Hypothalamus (tissue), 51 donors: Measurements from ENCODE around the gene PLXNA4.

Experiments used
- DNase-seq, 51 donors: peaks; one replicate each; lab custom pipeline; 2025; lab: John Stamatoyannopoulos, UW

PLXNA4 gene

DNA sequence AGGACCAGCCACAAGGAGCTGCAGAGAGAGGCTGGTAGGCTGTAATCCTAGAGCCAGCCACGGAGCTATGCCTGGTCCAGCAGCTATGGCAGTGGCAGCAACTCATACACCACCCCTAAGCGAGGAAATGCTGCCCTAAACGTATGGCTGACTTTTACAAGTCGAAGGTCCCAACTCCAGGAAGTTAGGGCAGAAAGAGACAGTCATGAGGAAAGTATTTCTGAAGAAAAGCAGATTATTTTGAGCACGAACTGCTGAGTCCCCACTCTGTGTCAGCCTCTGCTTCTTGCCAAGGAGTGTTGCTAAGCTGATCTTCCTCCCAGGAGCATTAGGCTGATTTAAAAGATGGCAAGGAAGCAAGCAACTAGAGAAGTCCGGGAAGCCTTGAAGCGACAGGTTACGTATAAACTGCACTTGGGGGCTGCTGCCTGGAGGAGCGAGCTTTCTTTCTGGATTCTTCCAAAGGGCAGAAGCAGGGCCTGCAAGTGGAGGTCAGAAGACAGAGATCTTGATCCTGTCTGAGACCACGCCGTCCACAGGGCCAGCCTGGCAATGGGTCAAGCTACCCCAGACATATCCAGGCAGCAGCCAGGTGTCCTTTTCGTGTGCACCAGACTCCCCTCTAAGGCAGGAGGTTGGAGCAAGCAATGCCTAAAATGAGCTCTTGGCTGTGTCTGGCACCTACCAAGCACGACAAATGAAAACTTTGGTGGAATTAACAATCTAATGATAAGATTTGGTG, 39.4 kb downstream of the PLXNA4 start:
- DNase-seq = no peak

DNA sequence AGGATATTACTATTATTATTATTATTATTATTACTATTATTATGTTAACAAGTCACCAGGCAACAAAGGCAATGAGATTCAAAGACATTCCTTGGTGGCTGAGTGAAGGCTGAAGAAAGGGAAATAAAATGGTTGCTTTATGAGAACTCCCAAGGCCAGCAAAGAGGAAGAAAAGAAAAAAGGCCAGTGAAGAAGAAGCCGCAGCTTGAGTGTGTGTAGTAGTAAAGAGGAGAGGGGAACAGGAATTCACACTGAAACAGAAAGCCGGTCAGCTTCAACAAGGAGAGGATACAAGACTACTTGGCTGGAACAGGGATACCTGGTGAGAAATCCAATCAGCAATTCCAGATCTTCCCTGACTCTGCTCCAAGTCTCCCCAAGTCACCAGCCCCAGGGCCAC, 42.4 kb downstream of the PLXNA4 start:
- DNase-seq = no peak

DNA sequence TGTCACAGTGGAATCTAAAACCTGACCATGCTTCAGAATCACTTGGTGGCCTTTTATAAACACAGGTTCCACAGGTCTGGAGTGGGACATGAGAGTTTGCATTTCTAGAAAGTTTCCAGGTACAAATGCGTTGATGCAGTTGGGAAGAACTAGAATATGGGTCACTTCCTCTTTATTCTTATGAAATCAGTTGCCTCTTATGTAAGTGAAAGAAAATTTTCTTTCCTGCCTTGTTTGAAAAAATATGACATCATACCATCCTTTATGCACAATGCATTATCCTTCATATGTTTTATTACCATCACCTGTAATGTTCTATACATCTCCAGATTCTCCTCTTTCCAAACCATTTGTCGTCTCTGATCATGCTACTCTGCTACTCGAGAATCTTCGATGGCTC, 44.0 kb downstream of the PLXNA4 start:
- no peak for DNase-seq

DNA sequence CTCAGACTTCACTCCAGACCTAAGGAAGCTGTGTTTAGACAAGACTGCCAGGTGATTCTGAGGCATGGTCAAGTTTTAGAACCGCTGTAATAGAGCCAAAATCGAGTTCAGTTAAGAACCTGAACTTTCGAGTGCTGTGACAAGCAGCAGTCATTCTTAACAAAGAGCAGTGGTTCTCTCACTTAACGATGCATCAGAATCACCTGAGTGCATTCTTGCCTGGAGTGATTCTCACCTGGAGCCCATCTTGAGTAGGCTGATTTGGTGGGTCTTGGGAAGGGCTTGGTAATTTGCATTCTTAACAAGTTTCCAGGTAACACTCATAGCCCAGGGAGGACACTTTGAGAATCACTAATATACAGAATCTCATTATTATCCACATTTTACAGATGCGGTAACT, 44.7 kb downstream of the PLXNA4 start:
- DNase-seq = no peak

DNA sequence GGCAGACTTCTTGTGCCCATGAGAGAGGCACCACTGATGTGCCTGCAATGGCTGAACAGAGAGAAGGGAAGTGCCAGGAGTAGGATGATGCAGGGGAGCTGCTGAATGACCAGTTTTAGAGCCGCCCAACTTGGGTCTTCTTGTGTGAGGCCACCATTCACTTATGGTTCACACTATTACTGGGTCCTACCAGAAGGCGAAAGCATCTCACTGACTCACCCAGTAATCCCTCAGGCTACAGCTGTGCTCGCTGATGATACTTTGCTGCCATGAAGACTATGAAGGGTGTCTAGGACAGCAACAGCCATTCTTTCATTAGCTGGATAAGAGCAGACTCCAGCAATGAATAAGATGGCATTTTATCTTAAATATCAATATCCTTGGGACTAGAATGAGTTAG, 47.6 kb downstream of the PLXNA4 start:
- no peak for DNase-seq

DNA sequence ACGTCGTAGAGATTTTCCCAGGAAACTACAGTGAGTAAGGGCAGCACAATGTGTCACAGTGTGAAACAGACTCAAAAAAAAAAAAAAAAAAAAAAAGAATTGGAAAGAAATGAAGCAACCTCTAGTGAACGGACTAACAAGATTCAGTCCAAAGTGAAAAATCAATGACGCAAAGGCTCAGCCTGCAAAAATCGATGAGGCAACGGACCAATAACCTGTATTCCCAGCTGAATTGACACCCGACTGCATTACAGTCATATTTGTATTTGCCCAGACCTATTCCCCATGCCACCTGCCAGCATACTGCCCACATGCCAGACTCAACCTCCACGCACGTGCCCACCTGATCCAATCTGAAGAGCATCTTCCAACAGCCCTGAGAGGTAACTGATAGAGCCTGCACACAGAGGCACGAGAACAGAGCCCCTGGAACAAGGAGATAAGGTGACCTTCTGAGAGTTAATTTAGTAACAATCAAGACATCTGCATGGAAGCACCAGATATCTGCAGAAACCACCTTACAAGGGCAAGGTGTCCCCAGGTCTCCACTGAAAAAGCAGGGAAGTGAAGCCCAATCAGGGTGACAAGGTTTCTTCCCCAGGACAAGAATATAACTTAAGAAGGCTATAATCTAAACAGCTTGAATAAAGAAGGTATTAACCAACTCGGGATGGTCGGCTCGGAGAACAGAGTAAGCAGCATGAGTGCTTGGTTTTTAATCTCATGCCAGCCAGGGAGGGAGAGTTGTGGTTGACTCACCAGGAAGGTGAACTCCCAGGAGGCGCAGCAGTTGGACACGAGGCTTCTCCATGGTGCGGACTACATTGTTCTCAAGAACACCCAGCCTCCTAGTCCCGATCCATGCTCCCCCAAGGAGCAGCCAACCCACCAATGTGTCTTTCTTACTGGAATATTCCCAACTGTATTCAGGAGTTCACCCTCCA, 48.5 kb downstream of the PLXNA4 start:
- no peak for DNase-seq

DNA sequence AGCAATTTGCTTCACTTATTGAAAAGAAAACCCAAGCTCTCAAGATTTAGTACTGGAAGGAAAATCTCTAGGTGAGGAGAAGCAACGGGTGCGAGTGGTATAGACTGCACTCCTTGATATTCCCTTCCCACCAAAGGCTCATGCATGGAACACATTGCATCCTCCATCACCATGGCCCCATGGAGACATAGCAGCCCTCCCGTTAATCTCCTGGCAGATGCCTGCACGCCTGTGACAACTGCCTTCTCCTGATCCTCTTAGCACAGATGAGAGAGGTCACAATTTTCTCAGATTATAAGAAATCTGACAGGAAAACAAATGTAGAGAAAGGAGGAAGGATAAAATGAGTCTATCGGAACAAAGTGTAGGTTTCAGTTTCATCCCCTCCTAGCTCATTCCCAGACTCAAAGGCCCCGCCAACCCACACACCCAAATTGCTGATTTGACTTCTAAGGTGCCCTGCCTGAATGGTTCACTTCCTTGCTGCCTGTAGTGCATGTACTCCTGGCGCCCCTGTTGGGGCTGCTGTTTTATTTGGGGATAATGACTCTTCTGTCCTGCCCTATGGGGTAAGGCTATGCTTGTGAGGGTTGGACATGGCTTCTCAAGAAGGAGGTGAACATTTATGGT, 50.0 kb downstream of the PLXNA4 start:
- no peak for DNase-seq

DNA sequence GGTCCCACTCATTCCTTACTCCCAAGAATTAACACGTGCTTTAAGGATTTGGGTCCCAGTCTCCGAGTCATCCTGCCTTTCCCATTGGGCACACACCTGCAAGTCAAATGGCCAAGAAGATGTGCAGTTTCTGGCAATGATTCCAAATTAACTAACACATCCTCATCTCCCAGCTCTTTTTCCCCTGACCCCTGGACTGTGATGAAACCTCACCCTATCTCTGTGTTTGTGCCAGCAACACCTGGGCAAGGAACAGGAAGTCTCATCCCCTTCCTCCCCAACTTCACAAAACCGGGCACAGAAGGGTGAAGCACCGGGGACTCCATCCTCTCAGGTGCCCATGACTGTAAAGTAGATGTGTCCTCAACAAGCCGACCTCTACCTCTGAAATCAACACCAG, 54.8 kb downstream of the PLXNA4 start:
- DNase-seq = no peak

DNA sequence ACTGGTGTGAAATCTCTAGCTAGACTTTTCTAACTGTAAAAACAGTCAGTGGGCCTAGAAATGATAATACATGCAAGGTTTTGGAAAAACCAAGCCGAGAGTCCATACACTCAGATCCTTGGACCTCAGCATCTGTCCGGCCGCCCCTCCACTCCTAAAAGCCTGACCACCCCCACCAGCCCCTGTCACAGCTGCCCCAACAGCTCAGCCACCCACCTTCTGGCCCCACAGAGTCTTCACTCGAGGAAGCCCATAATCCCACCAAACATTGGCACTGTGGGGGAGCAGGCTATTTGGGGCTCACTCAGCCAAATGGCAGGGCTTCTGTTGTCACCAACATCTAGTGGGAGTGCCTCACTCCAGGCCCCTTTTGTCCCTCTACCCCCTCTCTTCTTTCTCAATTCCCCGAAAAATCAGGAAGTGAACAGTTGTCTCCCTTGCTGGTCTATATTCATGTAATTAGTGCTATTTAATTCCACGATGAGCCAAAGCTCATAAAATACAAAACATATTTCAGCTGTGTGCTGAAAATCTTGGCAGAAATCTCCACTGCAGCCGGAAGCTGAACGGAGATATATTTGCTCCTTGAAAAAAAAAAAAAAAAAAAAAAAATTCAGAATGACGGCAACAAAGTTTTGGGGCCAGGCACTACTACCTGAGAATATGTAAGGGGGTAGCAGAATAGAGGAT, 55.5 kb downstream of the PLXNA4 start:
- no peak for DNase-seq

DNA sequence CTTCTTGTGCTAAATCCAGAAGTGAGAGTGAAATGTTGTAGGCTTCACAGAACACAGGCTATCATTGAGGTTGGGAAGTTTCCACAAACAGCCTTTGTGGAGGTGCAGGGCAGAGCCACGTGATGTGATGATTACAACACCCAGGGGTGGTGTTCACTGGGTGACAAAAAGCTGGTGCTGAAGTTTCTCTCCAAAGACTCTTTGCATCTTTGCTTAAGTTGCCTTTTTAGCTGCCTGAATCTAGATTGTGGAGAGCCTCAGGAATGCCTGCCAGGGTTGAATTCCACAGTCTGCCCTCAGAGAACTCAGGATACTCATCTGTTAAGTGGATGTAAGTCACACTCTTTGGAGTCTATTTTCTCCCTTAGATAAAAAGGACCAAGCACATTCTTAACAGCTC, 56.3 kb downstream of the PLXNA4 start:
- no peak for DNase-seq

DNA sequence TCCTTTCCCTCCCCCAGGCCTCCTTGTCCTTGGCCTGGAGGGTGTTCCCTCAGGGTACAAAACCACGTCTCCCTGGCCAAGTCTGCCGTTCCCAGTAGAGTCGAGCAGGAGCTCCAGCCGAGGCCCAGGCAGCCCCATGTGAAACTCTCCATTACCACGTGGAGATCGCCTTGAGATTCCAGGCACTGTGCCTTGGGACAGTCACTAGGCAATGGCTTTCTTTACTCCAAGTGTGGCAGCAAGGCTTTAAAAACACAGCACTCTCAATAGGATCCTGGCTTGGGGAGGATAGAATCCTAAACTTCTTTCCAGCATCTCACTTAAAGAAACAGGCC, 57.5 kb downstream of the PLXNA4 start:
- peak in 10 of 51 donors; percentile 6 to 46 (median 19) for DNase-seq

DNA sequence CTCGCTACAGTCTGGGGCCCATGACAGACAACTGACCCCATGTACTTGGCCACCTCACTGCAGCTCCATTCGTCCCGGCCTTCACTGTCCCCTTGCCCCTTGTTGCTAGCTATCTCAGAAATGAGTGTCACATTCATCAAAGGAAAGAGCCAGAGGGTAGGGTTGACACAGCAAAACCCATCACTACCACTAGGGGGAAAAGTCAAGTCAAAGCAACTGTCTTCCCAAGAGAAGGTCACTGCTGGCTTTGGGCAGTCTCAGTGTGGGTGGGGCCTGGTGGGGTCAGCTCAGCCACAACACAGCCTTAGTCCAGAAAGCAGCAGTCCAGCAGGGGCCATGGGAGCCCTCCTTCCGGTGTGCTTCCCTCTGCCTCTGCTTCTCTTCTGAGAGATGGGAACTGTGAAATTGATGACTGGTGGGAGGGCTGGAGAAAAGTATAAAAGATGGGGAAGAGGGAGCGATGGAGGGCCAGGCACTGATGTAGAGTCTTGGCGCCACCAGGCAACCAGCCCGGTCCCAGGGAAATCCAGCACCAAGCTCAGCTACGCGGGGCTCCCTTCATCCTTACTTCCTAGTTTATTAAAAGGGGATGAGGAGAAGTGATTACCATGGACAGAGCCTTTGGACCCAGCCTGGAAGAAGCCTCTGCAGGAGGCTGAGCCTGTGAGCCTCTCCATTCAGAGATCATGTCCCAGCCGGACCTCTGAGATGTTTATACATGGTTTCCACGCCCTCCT, 58.0 kb downstream of the PLXNA4 start:
- no peak for DNase-seq

DNA sequence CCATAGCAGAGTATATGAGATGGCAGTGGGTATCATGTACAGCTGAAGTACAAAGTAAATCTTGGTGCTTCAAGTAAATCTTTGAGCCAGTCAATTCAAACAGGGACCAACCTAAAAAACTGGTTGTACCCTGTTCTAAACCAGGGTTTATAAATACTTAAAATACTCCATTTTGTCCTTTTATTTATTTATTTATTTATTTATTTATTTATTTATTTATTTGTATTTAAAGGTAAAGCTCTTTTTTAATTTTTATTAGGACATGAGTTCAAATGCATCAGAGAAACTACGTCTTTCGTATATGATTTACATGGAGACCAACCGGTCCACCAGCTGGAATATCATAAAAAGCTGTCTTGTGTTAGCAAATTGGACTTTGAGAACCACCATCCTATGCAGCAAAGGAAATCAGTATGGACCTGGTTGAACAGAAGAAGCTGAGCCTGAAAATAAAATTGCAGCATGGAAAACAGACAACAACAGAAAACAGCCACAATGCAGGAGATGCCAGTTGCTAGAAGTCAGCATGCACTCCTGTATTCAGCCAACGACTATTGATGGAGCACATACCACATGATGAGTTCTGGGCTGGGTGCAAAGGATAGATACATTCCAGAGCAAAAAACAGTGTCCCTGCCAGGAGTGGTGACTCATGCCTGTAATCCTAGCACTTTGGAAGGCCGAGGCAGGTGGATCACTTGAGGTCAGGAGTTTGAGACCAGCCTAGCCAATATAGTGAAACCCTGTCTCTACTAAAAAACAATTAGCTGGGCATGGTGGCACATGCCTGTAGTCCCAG, 60.0 kb downstream of the PLXNA4 start:
- DNase-seq = peak in 1 of 51 donors; percentile 14

DNA sequence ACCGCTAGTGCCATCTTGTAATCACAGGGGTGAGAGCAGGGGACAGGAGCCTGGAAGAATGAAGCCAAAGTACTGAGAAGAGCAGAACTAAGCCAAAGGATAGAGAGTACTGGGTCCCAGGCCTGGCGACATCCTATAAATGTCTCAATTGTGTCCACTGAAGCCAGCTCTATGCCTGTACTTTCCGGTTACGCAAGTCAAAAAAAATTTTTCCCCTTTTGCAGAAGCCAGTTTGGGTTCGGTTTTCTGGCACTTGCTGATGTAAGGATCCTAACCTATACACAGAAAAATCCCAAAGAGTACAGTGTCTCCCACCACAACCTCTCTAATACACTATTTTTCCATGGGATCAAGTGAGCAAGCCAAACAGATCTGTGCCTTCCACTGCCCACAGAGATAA, 61.1 kb downstream of the PLXNA4 start:
- DNase-seq = no peak

DNA sequence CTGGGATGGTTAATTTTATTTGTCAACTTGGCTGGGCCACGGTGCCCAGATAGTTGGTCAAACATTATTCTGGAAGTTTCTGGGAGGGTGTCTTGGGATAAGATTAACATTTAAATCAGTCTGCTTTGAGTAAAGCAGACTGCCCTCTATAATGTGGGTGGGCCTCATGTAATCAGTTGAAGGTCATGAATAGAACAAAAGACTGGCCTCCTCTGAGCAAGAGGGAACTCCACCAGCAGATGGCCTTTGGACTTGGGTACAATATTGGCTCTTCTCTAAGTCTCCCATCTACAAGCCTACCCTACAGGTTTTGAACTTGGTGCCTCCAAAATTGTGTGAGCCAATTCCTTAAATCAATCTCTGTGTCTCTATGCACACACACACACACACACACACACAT, 61.8 kb downstream of the PLXNA4 start:
- no peak for DNase-seq

DNA sequence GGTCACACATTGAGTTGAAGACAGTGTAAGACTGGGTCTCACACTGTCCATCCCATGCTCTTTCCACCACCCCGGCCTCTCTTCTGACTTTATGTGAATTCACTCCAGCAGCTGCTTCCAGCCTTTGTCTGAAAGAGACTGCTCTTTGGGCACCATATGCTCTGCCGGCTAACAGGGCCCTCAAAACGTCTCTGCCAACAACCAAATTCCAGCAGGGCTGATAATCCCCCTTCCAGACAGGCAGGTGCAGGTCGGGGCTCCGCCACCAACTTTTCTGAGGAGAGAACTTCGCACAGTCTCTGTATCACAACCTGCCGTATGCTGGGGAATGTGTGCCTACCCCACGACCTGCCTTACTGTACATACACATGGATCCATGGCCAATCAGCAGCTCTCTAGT, 64.3 kb downstream of the PLXNA4 start:
- no peak for DNase-seq

DNA sequence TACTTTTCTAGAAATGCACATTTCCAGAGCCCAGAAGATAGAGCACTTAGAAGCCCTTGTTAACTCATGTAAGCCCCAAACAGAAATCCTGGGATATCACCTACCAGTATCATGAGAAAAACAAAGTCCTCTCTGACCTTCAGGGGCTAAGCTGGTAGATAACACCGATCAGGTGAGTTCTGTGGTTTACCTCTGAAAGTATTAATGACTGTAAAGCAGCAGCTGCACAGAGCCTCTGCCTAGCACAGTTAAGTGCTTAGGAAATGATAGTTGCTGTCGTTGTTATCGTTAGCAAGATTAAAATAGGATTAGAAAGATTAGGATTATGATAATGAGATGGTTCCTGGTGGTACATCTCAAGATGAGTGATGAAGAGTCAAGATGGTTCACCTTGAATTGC, 64.9 kb downstream of the PLXNA4 start:
- no peak for DNase-seq

DNA sequence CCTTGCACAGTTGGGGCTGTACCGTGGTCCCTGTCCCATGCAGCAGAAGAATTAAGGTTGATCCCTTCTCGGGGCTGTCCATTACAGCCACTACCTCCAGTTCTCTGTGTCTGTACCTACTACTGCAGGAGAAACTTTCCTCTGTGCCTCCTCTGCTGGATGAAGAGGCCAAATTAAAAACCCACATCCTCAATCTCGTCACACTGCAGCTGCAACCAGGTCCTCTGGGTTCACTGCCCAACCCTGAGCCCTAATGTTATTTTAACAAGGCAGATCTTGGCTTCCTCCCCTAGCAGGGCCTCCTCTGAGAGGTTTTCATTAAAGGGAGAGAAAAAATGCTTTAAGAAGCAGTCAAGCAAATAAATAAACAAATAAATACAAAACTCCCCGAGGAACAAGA, 66.6 kb downstream of the PLXNA4 start:
- DNase-seq = no peak

DNA sequence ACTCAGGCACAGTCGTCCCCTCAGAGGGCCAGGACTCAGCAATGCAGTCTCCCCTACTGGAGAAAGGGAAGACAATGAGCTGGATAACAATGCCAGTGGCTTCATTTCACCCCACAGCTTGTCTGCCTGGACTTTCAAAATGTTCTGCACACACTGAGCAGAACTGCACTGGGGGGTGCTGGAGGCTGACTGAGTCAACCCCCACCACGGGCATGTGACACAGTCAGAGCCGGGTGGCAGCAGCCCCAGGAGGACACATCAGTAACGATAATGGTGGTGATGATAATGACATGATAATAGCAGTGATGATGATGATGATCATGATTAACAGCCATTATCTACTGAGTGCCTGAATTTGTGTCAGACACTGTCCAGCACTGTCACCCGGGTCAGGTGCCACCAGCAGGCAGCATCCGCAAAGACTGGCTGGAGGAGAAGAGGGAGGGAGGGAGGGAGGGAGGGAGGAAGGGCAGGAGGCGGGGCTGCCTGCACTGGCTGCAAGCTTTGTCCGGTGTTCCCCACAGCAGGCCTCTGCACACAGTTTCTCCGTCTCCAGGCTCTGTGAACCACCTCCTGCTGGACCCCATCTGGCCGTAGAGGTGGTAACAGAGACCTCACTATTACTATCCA, 67.4 kb downstream of the PLXNA4 start:
- peak in 18 of 51 donors; percentile 8 to 45 (median 28) for DNase-seq
